Panc1 (cell line): ENCODE data around the gene SHANK2. TPM values are rescaled to one million over a fixed set of nuclear protein-coding genes. Genes with fewer than 3 reads are reported as not detected.

Experiments
- ATAC-seq: fragments of 200-7000 bp; cut with Tn5 transposase; 2 replicates; pipeline ENCODE4 v1.9.1; 2020; ENCODE audit warnings: mild to moderate bottlenecking, moderate library complexity
- BruUV-seq: library from RNA; stranded (reverse); fragments of 400-500 nt; replicated peaks from 2 replicates; lab custom pipeline; 2021; lab: Mats Ljungman, UMichigan
- CTCF ChIA-PET: fragments of 300-600 bp; sonication (Branson Sonifier 250); formaldehyde crosslinking; loops from one replicate; lab custom pipeline; 2022; ENCODE audit warnings: antibody characterized with exemption; lab: Charles Lee
- POLR2A ChIA-PET: fragments of 300-600 bp; sonication (Branson Sonifier 250); formaldehyde crosslinking; loops from one replicate; lab custom pipeline; 2022; ENCODE audit warnings: antibody characterized with exemption; lab: Charles Lee
- DNase-seq: peaks from one replicate; pipeline ENCODE4 v3.0.0-alpha.2; 2010; ENCODE audit warnings: low read depth, low spot score
- H3K27ac ChIP-seq: 2 replicates; pipeline ENCODE4 v1.5.1; 2011; ENCODE audit warnings: mild to moderate bottlenecking, low read length, inconsistent platforms
- H3K27me3 ChIP-seq: fragments of 200-500 bp; sonication (Bioruptor generic); 2 replicates; pipeline ENCODE4 v1.6.0; 2014; ENCODE audit warnings: low read length, inconsistent platforms; ENCODE audit not compliant: control insufficient read depth, insufficient read depth
- H3K36me3 ChIP-seq: fragments of 200-500 bp; sonication (Bioruptor generic); 2 replicates; pipeline ENCODE4 v1.5.1; 2014; ENCODE audit warnings: inconsistent platforms, mild to moderate bottlenecking, low read length, moderate library complexity; ENCODE audit not compliant: control insufficient read depth, insufficient read depth
- H3K4me1 ChIP-seq: 2 replicates; pipeline ENCODE4 v1.5.1; 2011; ENCODE audit warnings: inconsistent platforms, mild to moderate bottlenecking, low read length, moderate library complexity; ENCODE audit not compliant: control insufficient read depth, insufficient read depth
- H3K4me3 ChIP-seq, 2 experiments: 2 replicates each; pipeline ENCODE4 v1.5.1; 2011 to 2012; ENCODE audit warnings: low read depth in 2 of 2, low read length in 2 of 2, mild to moderate bottlenecking in 2 of 2, inconsistent platforms in 1 of 2, moderate library complexity in 1 of 2
- H3K9me3 ChIP-seq: fragments of 200-500 bp; sonication (Bioruptor generic); 2 replicates; pipeline ENCODE4 v1.5.1; 2014; ENCODE audit warnings: low read depth, mild to moderate bottlenecking, inconsistent platforms, low read length, moderate library complexity; ENCODE audit not compliant: control insufficient read depth, insufficient read depth
- CTCF ChIP-seq: fragments of 450-650 bp; IDR thresholded peaks from 2 replicates; pipeline ENCODE4 v1.5.1; 2017; ENCODE audit warnings: mild to moderate bottlenecking
- POLR2AphosphoS5 ChIP-seq: IDR thresholded peaks from 2 replicates; pipeline ENCODE4 v1.6.1; 2012; ENCODE audit warnings: mild to moderate bottlenecking, low read depth, low read length, moderate library complexity
- REST ChIP-seq, 2 experiments: IDR thresholded peaks; 2 replicates each; pipeline ENCODE4 v1.6.1; 2011 to 2012; ENCODE audit warnings: low read depth in 2 of 2, control low read depth in 1 of 2, low read length in 1 of 2, mild to moderate bottlenecking in 1 of 2, moderate library complexity in 1 of 2; ENCODE audit not compliant: insufficient read depth in 1 of 2
- SIN3A ChIP-seq: IDR thresholded peaks from 2 replicates; pipeline ENCODE4 v1.6.1; 2012; ENCODE audit warnings: low read depth, mild to moderate bottlenecking, low read length, moderate library complexity, borderline replicate concordance; ENCODE audit not compliant: insufficient read depth
- TCF7L2 ChIP-seq: IDR thresholded peaks from 2 replicates; pipeline ENCODE4 v1.6.1; 2011; ENCODE audit warnings: mild to moderate bottlenecking, low read depth, low read length, inconsistent platforms
- in situ Hi-C: cut with HindIII; loops from 2 replicates; pipeline ENCODE4 v1.10.0; 2016; ENCODE audit warnings: low sequenced_read_pairs, low pct_unique_long_range_greater_than_20kb
- intact Hi-C: fragments of 100-400 bp; cut with micrococcal nuclease; formaldehyde crosslinking; loops from one replicate; pipeline ENCODE4 v1.10.0; 2022; ENCODE audit not compliant: unreplicated experiment
- total RNA-seq: library from RNA; stranded (reverse); gene quantifications from one replicate; pipeline ENCODE4 v1.2.1, GENCODE V29; 2021; ENCODE audit not compliant: unreplicated experiment

The SHANK2 gene
- total RNA-seq, 1 experiment from 2014 or later, result 1.7 TPM

DNA sequence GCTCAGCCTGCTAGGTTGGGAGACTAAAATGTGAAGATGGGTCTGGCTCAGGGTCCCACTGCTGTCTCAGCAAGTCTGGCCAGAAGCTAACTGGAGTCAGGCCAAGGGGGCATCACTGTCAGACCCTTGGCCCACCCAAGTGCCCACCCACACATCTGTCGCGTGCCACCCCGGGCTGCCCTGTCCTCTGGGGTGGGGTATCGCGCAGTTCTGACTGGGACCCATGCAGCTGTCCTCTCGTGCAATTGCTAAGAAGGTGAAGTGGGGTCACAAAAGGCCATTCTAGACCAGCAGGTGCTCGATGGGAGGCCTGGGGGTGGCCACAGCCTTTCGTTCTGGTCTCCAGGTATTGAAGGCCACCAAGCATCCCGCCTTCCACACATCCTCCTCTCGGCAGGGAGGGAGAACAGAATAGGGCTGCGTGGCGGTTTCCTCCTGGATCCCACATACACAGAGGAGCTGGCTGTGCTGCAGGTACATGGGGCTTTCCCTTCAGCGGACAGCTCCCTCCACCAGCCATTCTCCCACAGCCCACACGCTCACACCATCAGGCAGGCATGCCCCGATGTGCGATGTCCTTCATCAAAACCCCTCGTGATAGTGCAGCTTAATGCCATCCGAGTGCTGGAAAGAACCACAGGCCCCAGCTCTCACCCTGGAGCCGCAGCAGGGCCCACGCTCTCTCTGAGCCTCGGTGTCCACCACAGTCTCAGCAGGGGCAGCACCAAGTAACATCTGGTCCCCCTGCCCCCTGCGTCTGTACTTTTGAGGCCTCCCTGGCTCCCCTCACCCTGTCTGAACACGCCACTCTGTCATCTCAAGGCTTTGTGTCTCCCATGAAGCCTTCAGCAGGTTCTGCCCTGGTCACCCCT is 37.6 kb downstream of the SHANK2 start:
- Histone ChIP-seq H3K27ac (no peak overlapping the region), H3K4me3 (no peak overlapping the region), H3K36me3 (no peaks in the 10 kb centered on the region), H3K9me3 (no peaks in the 10 kb centered on the region), H3K4me1 (no peaks in the 10 kb centered on the region), H3K27me3 (peaks cover 5% of the 10 kb centered on the region; the same call in 1 of the 2 replicates)
- ATAC-seq (no peak), DNase-seq (no peak)
- in situ Hi-C loops (no loop called here), intact Hi-C loops (no loop called here)
- TF ChIP-seq CTCF, result no peak
- TF ChIP-seq SIN3A, result no peak
- TF ChIP-seq POLR2AphosphoS5, result no peak
- TF ChIP-seq TCF7L2, result no peak
- TF ChIP-seq REST (IDR thresholded peaks at IDR 0.05; ENCODE audit: insufficient read depth in 1 of 2, low read depth in 2 of 2, low read length in 1 of 2), result no peak
- POLR2A ChIA-PET, result no interaction called here
- CTCF ChIA-PET, result no interaction called here
- BruUV-seq, result no TSS peak

DNA sequence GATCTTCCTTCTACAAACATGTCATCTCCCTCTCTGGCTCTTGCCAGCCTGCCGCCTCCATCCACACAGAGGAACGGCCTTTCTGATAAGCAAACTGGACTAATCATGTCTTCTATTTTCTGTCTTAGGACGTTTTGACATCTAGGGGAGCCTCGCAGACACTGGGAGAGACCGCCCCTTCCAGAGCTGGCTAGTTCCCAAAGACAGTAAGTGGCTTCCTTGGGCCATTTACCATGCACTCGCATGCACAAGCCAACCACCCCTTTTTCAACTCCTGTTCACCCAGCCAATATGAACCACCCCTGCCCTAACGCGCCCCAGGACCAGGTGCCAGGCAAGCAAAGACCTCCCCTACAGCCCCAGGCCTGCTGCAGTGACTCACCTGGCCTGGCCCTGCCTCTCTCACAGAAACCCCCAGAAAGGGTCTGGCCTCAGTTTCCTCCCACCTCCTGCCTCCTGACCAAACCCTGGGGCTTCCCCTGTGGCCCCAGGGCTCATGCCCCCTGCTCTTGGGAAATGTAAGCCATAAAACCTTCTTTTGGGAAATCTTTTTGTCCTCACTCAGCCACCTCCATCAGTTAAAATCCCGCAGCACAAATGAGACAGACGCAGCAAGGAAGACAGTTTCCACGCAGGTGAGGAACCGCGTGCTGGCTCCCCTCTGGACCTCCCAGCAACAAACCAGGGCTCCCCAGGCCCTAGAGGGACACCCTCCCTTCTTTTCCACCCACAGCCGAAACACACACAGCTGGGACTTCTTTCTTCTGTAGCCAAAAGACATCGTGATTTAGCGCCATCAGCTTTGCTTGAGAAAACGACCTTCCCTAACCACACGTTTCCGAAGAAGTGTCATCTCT is 38.5 kb downstream of the SHANK2 start:
- Histone ChIP-seq H3K36me3 (no peaks in the 10 kb centered on the region), H3K9me3 (no peaks in the 10 kb centered on the region), H3K27me3 (peaks cover 5% of the 10 kb centered on the region; the same call in 1 of the 2 replicates), H3K4me1 (no peaks in the 10 kb centered on the region), H3K4me3 (no peak overlapping the region), H3K27ac (no peak overlapping the region)
- intact Hi-C loops (no loop called here), in situ Hi-C loops (no loop called here)
- no peak for TF ChIP-seq CTCF
- TF ChIP-seq POLR2AphosphoS5, result no peak
- no peak for TF ChIP-seq REST (IDR thresholded peaks at IDR 0.05; ENCODE audit: insufficient read depth in 1 of 2, low read depth in 2 of 2, low read length in 1 of 2)
- TF ChIP-seq TCF7L2, result no peak
- no peak for TF ChIP-seq SIN3A
- ATAC-seq (no peak), DNase-seq (no peak)
- CTCF ChIA-PET, result no interaction called here
- POLR2A ChIA-PET, result no interaction called here
- BruUV-seq, result no TSS peak
